Uterus (tissue), 2 donors: ENCODE data around the gene SHOX.
"Not testable (repeated sequence)": the region's sequence is repeated elsewhere in the genome, so short reads cannot be mapped to it uniquely, and the experiment has no call there.

Experiments used
- POLR2A ChIP-seq, 2 donors: fragments of 450-650 bp; IDR thresholded peaks; one replicate each; pipeline ENCODE4 v1.6.1; 2016; ENCODE audit warnings: antibody characterized with exemption in 2 of 2, mild to moderate bottlenecking in 1 of 2, moderate library complexity in 1 of 2
- TF ChIP-seq, protein P1 (sequence below), 4 experiments: fragments of 200-600 bp in 2 of 4; fragments of 450-650 bp in 2 of 4; sonication (generic) in 2 of 4; IDR thresholded peaks; one replicate each; pipeline ENCODE4 v1.5.1; 2016 to 2019; ENCODE audit warnings: antibody characterized with exemption in 4 of 4, mild to moderate bottlenecking in 2 of 4, moderate library complexity in 1 of 4

GRCh38 chrX:622802-623201 lies 7.8 kb upstream of the SHOX start:
- TF ChIP-seq, protein P1, sequence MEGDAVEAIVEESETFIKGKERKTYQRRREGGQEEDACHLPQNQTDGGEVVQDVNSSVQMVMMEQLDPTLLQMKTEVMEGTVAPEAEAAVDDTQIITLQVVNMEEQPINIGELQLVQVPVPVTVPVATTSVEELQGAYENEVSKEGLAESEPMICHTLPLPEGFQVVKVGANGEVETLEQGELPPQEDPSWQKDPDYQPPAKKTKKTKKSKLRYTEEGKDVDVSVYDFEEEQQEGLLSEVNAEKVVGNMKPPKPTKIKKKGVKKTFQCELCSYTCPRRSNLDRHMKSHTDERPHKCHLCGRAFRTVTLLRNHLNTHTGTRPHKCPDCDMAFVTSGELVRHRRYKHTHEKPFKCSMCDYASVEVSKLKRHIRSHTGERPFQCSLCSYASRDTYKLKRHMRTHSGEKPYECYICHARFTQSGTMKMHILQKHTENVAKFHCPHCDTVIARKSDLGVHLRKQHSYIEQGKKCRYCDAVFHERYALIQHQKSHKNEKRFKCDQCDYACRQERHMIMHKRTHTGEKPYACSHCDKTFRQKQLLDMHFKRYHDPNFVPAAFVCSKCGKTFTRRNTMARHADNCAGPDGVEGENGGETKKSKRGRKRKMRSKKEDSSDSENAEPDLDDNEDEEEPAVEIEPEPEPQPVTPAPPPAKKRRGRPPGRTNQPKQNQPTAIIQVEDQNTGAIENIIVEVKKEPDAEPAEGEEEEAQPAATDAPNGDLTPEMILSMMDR (IDR thresholded peaks at IDR 0.05) = not testable (repeated sequence)
- not testable (repeated sequence) for TF ChIP-seq POLR2A (IDR thresholded peaks at IDR 0.05)
